Measurements from ENCODE around the gene GRPEL2.

DNA sequence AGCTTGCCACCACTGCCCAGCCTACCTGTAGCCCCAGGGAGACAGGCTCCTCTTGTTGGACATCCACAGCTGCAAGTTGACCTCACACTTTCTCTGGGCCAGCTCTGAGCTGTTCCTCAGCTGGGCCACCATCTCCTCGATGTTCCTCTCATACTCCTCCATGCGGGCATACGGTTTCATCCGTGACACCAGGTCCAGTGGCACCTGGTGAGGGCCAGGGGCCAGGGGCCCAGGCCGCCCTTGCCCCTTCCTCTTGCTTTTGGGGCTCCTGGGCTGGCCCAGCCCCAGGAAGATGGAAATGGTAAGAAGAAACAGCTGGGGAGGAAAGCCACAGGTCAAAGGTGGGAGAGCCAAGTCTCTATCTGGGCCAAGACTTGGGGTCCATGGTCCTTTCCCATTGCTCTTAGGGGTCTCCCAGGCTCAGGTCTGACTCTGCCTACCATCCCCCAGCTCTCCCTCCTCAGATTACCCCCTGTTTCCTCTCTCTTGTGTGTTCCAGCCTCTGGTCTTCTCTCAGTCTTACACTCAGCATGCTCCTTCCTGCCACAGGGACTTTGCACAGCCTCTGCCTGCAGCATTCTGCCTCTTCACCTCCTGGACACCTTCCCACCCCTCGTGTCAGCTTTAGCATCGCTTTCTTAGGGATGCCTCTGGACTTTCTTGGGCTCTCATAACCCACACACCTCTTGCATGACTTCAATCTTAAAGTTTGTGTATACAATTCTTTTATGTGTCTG lies 31.6 kb downstream of the GRPEL2 start:
- TF ChIP-seq POLR2A (IDR thresholded peaks at IDR 0.05; ENCODE audit: borderline replicate concordance, extremely low read depth, insufficient read depth, insufficient read length), result no peak
- TF ChIP-seq, protein P1, sequence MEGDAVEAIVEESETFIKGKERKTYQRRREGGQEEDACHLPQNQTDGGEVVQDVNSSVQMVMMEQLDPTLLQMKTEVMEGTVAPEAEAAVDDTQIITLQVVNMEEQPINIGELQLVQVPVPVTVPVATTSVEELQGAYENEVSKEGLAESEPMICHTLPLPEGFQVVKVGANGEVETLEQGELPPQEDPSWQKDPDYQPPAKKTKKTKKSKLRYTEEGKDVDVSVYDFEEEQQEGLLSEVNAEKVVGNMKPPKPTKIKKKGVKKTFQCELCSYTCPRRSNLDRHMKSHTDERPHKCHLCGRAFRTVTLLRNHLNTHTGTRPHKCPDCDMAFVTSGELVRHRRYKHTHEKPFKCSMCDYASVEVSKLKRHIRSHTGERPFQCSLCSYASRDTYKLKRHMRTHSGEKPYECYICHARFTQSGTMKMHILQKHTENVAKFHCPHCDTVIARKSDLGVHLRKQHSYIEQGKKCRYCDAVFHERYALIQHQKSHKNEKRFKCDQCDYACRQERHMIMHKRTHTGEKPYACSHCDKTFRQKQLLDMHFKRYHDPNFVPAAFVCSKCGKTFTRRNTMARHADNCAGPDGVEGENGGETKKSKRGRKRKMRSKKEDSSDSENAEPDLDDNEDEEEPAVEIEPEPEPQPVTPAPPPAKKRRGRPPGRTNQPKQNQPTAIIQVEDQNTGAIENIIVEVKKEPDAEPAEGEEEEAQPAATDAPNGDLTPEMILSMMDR (IDR thresholded peaks at IDR 0.05 in 2 of 3, conservative IDR thresholded peaks at IDR 0.05 in 1 of 3; ENCODE audit: borderline replicate concordance in 1 of 3, insufficient read depth in 1 of 3, low read depth in 2 of 3, low read length in 2 of 3), result no peak
- TF ChIP-seq POLR2AphosphoS5 (IDR thresholded peaks at IDR 0.05; ENCODE audit: low read depth, low read length), result no peak
- no peak for TF ChIP-seq CEBPB (IDR thresholded peaks at IDR 0.05; ENCODE audit: low read depth)
- TF ChIP-seq ZNF274 (IDR thresholded peaks at IDR 0.05; ENCODE audit: low read depth, low read length), result no peak
- TF ChIP-seq, protein P2, sequence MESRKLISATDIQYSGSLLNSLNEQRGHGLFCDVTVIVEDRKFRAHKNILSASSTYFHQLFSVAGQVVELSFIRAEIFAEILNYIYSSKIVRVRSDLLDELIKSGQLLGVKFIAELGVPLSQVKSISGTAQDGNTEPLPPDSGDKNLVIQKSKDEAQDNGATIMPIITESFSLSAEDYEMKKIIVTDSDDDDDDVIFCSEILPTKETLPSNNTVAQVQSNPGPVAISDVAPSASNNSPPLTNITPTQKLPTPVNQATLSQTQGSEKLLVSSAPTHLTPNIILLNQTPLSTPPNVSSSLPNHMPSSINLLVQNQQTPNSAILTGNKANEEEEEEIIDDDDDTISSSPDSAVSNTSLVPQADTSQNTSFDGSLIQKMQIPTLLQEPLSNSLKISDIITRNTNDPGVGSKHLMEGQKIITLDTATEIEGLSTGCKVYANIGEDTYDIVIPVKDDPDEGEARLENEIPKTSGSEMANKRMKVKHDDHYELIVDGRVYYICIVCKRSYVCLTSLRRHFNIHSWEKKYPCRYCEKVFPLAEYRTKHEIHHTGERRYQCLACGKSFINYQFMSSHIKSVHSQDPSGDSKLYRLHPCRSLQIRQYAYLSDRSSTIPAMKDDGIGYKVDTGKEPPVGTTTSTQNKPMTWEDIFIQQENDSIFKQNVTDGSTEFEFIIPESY (IDR thresholded peaks at IDR 0.05; ENCODE audit: extremely low read depth, insufficient replicate concordance, low read length), result no peak
- TF ChIP-seq YY1 (IDR thresholded peaks at IDR 0.05; ENCODE audit: extremely low read depth, insufficient replicate concordance, low read depth, low read length), result no peak
- TF ChIP-seq EZH2 (IDR thresholded peaks at IDR 0.05), result no peak
- TF ChIP-seq CBX3 (IDR thresholded peaks at IDR 0.05; ENCODE audit: low read depth), result no peak
- no peak for TF ChIP-seq EZH2phosphoT487 (IDR thresholded peaks at IDR 0.05; ENCODE audit: borderline replicate concordance)
- TF ChIP-seq SP1 (IDR thresholded peaks at IDR 0.05; ENCODE audit: low read depth), result no peak
- TF ChIP-seq, protein P3, sequence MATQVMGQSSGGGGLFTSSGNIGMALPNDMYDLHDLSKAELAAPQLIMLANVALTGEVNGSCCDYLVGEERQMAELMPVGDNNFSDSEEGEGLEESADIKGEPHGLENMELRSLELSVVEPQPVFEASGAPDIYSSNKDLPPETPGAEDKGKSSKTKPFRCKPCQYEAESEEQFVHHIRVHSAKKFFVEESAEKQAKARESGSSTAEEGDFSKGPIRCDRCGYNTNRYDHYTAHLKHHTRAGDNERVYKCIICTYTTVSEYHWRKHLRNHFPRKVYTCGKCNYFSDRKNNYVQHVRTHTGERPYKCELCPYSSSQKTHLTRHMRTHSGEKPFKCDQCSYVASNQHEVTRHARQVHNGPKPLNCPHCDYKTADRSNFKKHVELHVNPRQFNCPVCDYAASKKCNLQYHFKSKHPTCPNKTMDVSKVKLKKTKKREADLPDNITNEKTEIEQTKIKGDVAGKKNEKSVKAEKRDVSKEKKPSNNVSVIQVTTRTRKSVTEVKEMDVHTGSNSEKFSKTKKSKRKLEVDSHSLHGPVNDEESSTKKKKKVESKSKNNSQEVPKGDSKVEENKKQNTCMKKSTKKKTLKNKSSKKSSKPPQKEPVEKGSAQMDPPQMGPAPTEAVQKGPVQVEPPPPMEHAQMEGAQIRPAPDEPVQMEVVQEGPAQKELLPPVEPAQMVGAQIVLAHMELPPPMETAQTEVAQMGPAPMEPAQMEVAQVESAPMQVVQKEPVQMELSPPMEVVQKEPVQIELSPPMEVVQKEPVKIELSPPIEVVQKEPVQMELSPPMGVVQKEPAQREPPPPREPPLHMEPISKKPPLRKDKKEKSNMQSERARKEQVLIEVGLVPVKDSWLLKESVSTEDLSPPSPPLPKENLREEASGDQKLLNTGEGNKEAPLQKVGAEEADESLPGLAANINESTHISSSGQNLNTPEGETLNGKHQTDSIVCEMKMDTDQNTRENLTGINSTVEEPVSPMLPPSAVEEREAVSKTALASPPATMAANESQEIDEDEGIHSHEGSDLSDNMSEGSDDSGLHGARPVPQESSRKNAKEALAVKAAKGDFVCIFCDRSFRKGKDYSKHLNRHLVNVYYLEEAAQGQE (IDR thresholded peaks at IDR 0.05; ENCODE audit: low read depth), result no peak
- TF ChIP-seq RAD21 (IDR thresholded peaks at IDR 0.05; ENCODE audit: low read depth), result no peak
- no peak for TF ChIP-seq EGR1 (IDR thresholded peaks at IDR 0.05; ENCODE audit: low read depth)
